ENCODE data around the gene KHK.

DNA sequence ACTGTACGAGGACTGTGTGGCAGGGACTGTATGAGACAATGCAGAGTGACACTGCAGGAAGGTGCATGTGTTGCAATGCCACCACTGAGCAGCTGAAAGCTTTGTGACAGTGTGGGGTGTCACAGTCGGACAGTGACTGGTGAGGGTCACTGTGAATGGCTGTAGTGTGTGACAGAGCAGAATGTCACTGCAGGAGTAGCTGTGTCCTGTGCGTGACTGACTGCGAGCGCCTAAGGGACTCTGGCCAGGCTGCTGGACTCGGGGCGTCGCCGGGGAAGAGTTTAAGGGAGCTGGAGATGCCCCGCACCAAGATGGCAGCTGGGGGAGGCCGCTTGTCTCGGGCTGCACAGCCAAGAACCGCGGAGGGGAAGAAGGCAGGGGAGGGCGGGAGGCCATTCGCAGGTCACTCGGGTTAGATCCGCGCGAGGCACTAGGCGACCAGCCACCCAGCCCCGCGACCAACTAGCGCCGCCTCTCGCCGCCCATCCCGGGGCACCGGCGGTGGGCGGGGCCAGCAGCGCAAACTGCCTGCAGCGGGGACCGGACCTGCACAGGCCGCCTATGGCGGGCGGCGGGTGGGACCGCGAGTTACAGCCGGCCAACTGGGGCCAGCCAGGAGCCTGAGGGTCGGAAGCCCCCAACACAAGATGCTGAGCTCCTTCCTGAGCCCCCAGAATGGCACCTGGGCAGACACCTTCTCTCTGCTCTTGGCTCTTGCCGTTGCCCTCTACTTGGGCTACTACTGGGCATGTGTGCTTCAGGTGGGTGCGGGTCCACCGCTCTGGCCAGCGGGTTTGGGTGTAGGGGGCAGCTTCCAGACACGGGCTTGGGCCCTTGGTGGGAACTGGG, 37.0 kb downstream of the KHK start, which contains the start of gene ABHD1:
- no peak for TF ChIP-seq POLR2A (IDR thresholded peaks at IDR 0.05; ENCODE audit: low read length)
- TF ChIP-seq GATA1 (IDR thresholded peaks at IDR 0.05; ENCODE audit: low read depth, low read length): no peak

All from erythroblast (primary cell).